ENCODE data around the gene RNASEH2B.

The RNASEH2B gene

DNA sequence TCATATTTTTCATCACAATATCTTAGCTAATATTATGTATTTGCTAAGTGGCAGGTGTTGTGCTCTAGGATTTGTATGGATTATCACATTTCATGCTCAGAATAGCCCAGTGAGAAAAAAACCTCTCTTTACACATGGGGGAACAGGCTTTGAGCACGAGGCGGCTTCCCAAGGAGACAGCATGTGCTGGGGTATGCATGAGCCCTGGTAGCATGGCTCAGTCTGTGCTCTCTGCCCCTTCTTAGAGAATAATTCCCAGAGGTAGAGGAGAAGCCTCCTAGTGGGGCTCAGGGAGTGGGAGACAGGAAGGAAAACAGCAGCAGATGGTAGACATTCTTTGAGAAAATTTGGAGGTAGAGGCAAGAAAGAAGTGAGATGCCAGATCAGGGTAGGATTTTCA is 31.6 kb downstream of the RNASEH2B start:
- DNase-seq (ENCODE audit: low read depth): no peak

DNA sequence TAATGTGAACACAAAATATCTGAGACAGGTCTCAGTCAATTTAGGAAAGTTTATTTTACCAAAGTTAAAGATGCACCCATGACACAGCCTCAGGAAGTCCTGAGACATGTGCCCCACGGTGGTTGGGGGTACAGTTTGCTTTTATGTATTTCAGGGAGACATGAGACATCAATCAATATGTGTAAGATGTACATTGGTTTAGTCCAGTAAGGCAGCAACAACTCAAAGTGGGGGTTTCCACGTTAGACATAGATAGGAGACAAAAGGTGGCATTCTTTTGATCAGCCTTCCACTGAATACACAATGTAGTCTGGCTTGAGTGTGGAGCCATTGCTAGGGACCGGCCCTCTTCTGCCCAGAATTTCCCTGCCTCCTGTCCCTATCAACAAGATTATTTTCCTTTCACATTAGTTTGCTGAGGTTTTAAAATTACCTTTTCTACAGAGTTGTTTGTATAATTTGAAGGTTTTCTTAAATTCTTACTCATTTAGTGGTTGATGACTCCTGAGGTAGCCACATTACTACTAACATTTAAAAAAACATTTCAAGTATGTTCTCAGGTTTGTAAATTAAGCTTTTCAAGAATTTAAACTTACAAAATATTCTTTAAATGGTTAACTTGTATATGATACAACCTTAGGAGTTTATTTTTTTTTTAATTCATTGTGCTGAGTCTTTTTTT is 33.2 kb downstream of the RNASEH2B start:
- DNase-seq (ENCODE audit: low read depth): no peak

DNA sequence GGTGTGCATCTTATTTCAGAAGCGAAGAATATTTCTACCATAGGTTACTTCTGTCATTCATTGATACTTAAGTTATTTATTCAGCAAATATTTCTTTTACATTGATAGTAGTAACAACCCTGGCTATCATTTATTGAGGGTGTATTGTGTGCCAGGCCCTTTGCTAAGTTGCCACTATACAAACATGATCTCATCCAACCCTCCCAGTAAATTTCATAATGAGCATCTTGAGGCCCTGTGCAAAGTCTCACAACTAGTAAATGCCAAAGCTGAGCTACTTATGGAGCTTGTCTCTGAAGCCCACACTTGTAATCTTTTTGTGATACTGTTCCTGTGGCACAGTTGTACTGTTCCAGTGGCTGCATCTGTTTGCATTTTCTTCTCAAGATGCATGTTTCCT is 36.1 kb downstream of the RNASEH2B start:
- no peak for DNase-seq (ENCODE audit: low read depth)

DNA sequence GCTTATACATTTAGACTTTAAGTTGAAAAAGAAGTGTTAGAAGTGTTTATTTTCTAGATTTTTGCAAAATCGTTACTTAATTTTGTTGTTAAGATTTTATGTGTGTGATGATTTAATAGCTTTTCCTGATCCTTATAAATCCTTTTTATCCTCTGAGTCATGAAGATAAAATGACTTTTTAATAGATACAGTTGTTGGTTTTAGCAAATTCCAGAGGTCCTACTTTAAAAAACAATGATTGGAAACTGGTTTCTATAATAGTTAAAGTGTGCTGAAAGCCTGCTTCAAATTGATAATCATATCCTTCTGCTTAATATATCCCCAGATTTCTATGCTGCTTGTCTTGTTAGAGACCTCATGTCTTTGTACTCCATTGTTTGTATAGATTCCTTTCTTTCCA is 39.0 kb downstream of the RNASEH2B start:
- no peak for DNase-seq (ENCODE audit: low read depth)

DNA sequence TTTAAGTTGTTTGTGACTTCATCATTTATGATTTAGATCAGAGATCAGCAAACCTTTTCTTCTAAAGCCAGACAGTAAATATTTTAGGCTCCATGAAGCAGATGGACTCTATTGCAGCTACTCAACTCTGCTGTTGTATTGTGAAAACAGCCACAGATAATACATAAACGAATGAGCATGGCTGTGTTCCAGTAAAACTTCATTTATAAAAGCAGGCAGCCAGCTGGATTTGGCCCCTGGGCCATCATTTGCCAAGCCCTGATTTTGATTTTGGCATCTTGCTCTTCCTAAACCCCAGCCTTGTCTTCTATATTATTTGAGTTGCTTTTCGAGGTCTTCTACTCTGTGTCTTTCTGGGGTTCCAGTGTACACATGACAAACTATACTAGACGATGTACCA is 41.3 kb downstream of the RNASEH2B start:
- no peak for DNase-seq (ENCODE audit: low read depth)

DNA sequence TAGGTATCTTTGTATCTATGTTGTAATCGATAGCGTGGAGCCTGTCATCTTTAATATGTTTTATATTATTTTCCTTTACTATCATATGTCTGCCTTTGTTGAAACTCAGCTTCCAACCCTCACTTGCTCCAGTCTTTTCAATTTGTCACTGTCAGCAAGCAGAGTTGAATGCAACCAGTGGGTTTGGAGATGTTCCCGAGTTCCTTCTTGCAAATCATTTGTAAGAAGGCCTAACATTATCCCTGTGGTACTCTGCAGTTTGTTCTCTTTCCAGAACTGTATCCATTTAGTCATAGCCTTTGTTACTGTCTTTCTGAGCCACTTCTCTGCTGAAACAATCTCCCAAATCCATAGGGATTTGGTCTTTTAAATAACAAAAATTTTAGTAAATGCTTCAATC is 41.8 kb downstream of the RNASEH2B start:
- DNase-seq (ENCODE audit: low read depth): no peak

DNA sequence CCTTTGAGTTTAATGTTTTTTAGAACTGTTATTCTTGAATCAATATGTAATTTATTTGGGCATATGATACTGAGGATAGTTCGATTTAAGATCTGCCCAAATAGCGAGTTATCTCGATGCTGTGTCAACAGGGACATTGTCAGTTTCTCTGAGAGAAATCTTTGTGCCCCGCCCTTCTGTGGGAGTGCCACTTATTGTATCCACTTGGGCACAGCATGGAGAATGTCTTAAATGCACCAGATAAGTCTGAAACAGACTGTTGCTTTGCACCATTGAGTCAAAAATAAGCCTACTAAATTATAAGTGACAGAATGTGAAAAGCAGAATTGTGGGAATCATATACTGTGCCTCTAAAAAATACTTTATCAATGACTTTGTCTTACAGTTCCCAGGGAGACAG is 45.6 kb downstream of the RNASEH2B start:
- no peak for DNase-seq (ENCODE audit: low read depth)

DNA sequence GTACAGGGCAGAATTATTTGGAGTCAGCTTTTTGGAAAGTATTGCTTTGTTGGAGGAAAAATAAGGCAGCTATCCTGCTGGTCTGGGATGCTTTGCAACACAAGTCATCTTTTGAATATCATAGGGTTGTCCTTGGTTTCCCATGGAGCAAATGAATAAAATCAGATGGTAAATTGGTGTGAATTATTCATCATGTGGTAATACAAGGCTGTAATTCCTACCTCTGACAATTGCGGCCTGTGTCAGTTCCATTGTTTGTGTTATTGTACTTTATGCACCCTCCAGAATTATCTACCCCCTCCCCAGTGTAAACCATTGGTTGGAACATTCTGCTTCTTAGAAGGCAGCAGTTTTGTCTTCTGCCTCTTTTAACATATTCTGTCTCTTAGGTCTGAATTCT is 46.2 kb downstream of the RNASEH2B start:
- no peak for DNase-seq (ENCODE audit: low read depth)

DNA sequence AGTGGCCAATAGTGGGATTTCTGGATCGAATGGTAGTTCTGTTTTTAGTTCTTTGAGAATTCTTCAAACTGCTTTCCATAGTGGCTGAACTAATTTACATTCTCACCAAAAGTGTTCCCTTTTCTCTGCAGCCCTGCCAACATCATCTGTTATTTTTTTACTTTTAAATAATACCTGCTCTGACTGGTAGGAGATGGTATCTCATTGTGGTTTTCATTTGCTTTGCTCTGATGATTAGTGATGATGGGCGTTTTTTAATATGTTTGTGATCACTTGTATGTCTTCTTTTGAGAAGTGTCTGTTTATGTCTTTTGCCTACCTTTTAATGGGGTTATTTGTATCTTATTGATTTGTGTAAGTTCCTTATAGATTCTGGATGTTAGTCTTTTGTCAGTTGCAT is 48.0 kb downstream of the RNASEH2B start:
- DNase-seq (ENCODE audit: low read depth): no peak

DNA sequence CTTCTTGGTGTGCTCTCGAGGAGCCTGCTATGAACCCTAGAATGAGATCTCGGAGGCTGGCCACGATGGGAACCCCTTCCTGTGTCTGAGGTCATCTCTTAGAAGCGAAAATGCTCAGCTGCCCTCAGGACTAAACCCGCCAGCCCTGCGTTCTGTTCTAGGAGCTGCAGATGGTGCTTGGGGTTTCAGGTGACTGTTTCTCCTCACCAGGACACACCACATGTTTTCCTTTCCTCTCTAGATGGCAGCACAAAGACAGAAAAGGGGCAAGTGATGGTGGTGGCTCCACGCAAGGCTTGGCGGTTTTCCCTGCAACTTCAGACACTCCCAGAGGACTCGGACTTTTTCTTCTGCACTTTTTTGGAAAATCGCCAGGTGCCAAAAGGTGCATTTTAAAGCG is 60.1 kb downstream of the RNASEH2B start:
- DNase-seq (ENCODE audit: low read depth): no peak

DNA sequence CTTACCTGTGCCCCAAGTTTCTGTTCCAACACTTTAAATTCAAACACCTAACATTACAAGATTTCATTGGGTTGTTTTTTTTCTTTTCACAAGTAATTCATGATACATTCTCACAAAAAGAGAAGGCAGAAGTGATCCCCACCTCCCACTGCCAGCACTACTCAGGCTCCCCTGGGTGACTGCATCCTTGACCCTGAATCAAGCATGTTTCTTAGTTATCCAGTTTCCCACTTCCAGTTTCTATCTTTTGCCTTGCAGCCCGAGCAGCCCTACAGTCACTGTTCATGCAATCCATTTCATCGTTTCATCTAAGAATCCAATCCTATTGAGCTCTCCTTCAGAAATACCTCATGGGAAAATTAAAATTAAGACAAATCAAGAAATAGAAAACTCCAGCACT is 61.4 kb downstream of the RNASEH2B start:
- no peak for DNase-seq (ENCODE audit: low read depth)

DNA sequence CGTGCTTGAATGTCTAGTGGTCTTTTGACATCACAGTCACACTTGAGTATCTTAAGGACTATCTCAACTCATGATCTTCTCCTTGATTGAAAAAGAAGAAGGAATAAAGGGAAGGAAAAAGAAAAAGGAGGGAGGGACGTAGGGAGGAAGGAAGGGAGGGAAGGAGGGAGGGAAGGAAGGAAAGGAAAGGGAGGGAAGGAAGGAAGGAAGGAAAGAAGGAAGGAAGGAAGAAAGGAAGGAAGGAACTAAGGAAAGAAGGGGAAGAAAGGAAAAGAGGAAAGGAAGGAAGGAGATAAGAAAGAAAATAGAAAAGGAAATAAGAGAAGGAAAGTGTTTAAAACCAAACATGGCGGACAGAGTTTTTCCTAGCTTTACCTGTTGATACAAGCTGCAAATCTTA is 64.7 kb downstream of the RNASEH2B start:
- DNase-seq (ENCODE audit: low read depth): no peak

DNA sequence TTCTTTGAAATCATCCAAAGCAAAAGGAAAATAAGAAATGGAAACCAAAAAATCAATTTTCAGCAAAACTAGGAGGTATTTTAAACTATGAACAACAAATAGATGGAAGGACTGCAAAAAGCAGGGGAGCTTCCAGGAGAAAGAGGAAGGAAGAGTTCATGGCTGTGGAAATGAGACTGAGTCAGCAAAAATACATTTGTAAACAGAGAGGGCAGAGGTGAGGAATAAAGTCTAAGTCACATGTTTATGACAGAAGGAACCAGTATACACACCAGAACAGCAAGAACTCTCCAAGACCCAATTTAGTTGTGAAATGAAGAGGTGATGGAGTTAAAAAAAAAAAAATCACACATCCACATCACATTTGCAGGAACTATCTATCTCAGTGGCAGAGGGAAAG is 69.6 kb downstream of the RNASEH2B start:
- no peak for DNase-seq (ENCODE audit: low read depth)

DNA sequence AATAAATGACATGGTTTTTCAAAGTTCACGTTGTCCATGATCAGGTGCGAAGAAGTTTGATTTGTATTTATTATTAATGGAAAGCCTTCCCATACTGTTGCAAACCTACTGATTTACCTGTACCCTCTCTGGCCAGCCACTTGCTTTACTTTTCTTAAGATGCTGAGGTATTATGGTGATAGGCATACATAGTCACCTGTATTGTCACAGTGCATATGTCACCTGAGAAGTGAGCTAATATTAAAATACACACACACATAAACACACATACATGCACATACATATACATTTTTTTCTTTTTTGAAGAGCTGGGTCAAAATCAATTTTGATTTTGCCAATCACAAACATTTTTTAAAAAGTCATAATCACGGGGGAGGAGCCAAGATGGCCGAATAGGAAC is 72.1 kb downstream of the RNASEH2B start:
- no peak for DNase-seq (ENCODE audit: low read depth)

DNA sequence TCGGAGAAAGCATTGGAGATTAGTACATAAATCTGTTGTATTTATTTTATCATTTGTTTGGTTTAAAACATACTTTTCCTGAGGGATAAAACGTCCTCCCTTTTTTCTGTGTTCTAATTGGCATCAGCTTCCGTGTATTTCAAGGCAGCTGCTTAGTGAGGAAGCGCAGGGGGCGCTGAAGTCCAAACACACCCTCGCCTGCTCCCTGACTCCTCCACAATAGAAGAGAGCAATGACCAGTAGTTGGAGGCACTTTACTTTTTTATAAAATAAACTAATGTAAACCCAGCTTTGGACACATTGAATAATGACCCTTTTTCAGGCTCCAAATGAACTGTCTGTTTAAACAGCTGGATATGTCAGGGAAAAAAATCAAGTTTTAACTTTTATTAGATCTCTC is 79.9 kb downstream of the RNASEH2B start:
- DNase-seq (ENCODE audit: low read depth): no peak

DNA sequence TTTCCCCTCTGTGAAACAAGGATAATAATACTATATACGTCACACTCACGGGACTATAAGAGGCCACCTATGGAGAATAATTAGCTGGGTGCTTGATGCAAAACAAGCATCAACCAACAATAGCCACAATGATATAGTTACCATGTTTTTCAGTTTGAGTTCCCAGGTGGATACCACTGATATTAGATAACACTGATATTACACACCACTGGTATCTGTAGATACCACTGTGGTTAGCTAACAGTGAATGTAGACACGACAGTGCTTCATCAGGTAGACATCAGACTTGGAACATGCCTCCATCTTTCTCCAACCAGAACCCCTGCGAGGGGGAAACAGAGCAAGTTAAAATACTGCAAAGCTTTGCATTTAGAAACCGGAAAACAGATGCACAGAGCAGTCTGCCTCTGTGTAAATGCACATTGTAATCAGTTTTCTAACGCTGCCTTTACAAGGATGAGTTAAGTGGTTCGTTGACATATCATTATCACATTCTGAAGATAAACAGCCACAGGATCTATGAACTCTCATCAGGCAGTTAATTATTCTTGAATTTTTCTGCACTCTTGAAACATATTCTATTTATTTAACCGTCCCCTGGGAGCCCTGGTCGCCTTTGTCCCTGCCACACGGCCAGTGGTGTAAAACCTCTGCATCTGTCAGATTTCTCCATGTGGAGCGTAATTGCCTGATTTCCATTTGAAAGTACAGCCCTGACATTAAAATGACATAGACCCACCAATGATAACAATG is 80.7 kb downstream of the RNASEH2B start:
- no peak for DNase-seq (ENCODE audit: low read depth)

DNA sequence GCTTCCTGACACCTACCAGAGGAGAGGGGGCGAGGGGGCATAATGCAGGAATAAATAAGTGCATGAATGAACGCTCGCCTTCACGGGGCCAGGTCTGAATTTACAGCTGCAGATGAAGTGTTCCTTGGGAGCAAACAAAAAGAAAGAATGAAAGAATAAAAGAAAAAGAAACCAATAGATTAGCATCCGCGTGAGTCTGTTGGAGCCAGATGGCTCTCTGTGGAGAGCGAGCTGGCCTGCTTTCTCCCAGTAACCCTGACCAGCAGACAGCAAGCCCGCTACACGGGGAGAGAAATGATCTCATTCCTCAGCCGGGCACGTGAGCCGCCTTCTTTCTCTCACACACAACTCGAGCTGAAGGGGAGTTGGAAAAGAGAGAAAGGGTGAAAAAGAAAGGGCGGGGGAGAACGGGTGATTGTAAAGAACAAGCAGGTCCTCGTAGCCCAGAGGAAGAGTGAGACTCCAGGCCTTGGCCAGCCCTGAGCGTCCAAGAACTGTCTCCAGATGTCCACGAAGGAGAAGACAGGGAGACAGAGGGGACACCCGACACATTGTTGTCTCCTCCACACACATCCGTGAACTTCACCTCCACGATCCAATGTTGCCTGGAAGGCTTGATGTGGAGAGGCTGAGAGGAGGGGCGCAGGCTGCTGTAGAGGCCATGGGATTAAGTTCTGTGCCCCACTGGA is 81.4 kb downstream of the RNASEH2B start:
- DNase-seq (ENCODE audit: low read depth): no peak

DNA sequence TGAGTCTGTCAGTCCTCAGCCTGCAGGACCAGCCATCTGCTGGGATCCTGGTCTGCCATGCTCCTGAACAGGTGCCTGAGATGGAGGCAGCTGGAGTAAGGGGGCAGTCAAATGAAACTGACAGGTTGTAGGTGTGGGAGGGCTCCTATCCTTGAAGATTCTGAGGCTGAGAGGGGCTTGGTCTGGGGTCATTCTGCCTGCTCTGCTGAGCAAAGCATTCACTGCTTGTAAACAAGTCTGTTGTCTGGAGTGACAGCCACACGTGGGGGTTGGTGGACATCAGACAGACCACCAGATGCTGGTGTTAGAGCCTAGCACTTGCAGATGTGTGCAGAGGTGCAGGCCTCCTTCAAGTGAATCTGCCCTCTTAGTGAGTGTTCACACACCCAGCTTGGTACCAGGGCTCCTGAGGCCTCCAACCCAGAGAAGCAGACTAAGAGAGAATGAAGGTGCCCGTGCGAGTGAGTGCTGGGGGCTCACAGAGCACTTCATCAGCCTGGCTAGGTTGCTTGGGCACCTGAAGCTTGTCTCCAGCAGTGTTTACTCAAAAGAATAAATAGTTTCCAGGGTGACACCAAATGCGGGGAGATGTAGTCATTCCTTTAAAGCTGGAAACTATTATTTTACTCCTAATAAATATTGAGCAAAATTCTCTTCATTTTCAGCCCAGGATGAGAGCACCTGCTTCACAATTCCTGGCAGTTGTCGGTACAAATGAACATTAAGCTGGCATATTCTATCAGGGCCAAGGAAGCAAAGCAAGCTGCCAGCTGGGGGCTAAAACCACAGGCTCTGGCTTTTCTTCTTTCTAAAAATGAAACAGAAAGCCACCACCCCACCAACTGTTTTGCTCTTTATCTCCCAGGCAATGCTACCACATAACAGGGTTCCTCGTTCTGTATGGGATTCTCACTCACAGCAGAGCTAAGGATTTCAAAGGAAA is 82.3 kb downstream of the RNASEH2B start:
- DNase-seq (ENCODE audit: low read depth): no peak

DNA sequence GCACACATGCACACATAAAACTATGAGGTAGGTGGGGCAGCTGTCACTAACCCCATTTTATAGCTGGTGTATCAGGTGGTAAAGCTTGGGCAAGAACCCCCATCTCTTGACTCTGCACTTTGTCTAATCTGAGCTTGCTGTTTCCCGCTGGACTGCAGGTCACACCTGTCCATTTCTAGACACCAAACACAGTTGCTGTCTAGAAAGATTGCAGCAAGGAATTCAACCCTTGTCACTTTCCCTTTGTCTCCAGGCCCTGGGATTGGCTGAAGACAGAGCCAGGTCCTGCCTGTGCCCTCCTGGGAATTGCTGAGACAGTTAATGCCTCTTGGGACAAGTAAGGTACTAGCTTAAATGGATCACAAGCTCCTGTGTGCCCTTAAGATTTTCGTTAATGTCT is 83.8 kb downstream of the RNASEH2B start:
- no peak for DNase-seq (ENCODE audit: low read depth)

DNA sequence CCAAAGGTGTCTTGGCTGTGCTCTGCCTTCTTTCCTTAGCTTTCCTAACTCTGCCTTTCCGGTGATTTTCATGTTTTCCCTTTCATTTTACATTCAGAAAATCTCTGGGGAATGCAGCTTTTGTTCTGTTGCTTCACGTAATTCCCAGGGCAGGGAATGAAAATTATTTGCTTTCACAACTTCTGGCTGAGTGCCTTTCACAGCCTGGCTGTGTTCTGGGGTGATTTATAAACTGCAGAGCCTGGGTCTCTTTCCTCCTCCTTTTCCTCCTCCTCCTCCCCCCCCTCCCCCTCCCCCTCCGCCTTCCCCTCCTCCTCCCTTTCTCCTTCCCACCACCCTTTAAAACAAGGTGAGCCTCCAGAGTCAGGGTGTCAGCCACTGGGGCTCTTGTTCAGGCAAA is 84.3 kb downstream of the RNASEH2B start:
- no peak for DNase-seq (ENCODE audit: low read depth)

DNA sequence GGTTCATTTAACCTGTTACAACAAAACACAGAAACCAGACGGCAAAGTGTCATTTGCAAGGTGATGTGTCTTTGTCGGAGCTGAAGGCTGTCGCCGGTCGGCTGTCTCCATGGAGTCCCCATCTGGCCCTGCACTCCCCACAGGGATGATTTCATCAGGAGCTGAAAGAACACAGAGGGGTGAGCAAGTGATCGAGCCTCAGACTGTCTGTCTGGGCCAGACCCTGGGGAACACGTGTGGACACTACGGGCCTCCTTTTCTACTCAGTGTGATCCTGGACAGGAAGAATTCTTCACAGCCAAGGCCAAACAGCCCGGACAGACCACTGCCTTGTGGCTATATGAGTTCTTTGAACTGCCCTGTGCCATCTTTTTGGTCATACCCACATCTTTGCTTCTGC is 85.1 kb downstream of the RNASEH2B start:
- DNase-seq (ENCODE audit: low read depth): no peak

DNA sequence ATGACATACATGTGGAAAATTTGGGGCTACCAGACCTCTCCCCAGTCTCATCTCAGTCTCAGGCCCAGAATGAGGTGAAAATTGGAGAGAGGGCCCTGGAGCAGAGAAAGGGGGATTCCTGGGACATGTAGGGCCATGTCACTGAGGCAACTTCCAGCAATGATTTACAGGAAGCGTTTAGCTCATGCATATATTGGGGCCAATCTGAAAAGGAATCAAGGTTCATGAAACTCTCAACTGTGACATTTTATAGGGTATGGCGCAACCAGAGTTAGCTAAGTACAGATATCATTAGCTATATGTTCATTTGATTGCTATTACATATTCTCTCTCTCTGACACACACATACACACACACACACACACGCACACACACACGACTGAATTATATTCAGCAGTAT is 86.3 kb downstream of the RNASEH2B start:
- no peak for DNase-seq (ENCODE audit: low read depth)
